ENCODE data around the gene SLC5A8.

The SLC5A8 gene, protein sequence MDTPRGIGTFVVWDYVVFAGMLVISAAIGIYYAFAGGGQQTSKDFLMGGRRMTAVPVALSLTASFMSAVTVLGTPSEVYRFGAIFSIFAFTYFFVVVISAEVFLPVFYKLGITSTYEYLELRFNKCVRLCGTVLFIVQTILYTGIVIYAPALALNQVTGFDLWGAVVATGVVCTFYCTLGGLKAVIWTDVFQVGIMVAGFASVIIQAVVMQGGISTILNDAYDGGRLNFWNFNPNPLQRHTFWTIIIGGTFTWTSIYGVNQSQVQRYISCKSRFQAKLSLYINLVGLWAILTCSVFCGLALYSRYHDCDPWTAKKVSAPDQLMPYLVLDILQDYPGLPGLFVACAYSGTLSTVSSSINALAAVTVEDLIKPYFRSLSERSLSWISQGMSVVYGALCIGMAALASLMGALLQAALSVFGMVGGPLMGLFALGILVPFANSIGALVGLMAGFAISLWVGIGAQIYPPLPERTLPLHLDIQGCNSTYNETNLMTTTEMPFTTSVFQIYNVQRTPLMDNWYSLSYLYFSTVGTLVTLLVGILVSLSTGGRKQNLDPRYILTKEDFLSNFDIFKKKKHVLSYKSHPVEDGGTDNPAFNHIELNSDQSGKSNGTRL

DNA sequence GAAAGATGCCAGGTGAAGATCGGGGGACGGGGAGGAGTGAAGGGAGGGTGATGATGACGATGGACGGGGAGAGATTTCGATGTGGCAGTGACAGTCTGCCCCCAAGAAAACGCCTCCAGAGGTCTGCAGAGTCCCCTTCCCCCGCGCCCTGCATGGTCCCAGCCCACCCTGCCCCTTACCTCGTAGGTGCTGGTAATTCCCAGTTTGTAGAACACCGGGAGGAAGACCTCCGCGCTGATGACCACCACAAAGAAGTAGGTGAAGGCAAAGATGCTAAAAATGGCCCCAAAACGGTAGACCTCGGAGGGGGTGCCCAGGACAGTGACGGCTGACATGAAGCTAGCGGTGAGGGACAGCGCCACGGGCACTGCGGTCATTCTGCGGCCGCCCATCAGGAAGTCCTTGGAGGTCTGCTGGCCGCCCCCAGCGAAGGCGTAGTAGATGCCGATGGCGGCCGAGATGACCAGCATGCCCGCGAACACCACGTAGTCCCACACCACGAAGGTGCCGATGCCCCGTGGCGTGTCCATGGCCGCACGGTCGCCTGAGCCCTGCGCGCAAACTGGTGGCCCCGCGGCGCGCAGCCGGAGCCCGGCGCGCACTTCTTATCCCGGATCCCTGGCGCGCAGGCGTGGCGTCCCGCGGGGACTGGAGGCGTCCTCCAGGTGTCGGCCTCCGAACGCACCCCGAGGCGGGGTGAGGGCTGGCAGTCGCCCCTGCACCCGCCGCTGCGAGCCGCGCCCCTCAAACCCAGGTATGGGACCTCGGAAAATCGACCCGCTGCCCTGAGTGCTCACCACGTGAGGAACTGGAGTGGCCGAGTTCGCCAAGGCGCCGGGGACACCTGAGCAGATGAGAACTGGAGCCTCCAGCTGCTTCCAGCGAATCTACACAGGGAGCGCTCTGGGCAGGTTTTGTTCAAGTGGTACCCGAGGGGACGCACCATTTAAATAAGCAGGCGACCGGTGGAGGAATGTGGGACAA, at the start of gene SLC5A8:
SLC5A8 (minus strand) TSS at position 920 of the 984 bp plus-strand sequence; CDS start at position 530, 390 bp downstream.
- no peak for DNase-seq (ENCODE audit: low spot score)

DNA sequence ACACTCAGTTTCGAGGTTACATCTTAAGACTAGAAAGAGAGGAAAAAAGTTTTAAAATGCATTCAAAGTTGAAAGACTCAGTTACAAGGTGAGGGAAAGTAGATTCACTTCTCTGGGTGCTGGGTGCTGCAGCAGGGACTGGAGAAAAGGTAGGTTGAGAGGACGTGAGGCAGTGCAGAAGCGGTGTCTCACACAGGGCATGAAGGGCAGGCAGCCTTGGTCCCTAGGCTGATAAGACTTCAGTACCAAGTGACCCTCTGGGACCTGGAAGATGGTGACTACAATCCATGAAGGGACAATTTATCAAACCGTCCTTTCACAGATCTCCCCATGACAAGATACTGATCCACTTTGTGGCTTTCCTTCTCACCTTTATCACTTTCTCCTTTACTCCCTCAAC, 47.3 kb upstream of the SLC5A8 start:
- DNase-seq (ENCODE audit: low spot score): no peak

DNA sequence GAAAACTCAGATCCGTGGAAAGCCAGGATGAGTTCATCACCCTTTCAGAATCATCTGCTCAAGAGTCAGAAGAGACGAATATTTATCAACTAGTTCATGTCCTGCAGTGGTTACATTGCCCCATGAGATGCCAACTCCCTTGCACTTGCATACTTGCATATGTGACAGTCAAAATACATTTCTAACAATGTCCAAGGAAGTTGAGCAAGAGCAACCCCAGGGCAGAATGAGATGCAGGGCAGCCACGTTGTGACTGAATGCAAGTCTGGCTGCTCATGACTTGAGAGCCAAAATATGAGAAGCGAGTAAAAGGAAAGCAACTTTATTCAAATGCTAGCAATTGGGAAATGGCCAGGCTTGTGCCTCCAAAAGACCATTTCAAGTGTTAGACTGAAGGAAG, 46.2 kb upstream of the SLC5A8 start:
- DNase-seq (ENCODE audit: low spot score): no peak

DNA sequence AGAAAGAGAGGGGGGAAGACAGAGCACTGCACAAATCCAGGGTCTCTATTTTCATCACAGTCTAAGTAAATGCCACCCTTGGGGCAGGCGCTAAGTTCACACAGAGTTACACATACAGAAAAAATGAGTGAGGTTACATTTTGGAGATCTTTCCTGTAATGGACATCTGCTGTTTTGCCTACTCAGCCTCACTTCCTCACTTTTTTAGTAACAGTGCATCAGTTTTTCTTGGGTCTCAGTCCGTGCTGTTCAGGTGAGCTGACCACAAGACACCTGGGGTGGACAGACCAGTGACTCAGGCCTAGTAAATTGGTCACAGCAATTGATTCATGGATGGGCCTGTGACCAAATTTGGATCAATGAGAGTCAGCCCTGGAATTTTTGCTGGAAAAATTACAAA, 33.6 kb upstream of the SLC5A8 start:
- DNase-seq (ENCODE audit: low spot score): no peak

DNA sequence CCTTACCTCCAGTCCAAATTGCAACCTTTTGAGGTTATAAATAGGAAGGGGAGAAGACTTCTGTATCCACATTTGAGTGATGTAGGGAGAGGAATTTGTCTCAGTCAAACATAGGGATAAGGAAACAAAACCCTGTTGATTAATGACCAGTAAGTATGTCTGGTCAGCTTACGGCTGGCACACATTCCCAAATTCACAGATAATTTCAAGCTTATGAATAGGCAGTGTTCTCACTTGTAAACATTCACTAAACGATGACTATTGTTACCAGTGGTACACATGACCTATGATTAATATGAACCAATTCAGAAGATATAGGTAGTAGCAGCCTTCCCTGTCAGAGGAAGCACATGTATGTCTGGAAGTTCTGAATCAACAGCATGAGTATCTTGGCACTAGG, 33.0 kb upstream of the SLC5A8 start:
- DNase-seq (ENCODE audit: low spot score): no peak

DNA sequence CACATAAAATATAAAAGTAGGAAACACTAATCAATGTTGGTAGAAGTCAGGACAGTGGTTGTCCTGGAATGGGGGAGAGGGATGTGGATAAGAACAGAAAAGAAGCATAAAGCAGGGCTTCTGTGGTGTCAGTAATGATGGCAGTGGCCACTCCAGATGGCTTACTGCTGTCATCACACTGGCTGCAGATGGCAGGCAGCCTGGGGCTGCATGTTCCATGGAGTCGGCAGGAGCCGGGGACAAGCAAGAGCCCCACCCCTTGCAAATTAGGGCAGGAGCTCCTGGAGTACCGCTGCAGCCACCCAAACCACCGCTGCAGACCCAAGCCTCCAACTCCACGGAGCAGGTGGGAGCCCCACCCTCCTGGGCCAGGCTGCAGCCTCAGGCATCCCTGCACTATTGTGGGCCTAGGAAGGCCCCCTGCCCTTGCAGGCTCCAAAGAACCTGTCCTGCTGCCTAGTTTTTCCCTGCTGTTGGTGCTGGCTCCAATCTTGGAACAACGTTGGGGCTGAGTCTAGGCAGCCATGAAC, 28.8 kb upstream of the SLC5A8 start:
- no peak for DNase-seq (ENCODE audit: low spot score)

DNA sequence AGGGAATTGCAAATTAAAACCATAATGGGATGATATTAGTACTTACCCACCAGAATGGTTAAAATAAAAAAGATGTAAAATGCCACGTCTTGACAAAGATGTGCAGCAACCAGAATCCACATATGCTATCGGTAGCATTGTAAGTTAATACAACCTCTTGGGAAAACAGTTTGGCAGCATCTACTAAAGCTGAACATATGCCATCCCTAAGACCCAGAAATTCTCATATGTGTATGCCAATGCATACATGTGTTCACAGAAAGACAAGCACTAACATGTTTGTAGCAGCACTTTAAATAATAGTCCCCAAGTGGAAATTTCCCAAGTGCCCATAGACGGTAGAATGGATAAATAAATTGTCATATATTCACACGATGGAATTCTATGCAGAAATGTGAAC, 28.3 kb upstream of the SLC5A8 start:
- DNase-seq (ENCODE audit: low spot score): no peak

DNA sequence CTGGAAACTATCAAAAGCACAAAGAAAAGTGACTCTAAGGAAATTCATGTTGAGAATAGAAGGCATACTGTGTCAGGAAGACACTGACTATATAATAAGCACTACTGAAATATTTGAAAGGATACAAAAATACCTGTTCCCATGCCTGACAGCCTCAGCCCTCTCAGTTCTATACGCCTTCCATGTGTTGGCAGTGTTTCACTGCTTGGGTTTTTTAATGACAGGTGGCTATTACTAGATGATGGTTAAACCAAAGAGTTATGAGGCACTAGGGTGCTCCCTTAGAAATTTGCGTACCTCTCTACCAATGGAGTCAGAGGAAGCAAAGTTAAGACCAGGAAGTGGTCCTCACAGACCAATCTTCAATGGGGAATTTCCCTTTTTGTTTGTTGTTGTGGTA, 25.6 kb upstream of the SLC5A8 start:
- DNase-seq (ENCODE audit: low spot score): no peak

DNA sequence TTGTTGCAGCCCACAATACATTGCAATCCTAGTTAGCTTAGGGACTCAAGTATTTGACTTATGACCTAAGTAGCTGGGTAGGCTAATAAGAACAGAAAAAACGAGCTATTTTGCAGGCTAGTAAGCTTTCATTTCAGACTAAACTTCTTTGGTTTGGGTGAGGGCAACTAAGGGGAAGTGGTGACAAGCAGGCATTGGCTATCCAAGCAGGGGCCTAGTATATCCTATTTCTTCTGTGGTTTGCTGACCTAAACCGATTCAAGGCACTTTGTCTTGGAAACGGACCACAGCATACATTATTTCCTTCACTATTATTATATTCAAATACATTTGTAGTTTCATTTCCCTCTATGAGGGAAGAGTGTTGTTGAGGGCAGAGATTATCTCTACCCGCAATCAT, 21.6 kb upstream of the SLC5A8 start:
- no peak for DNase-seq (ENCODE audit: low spot score)

DNA sequence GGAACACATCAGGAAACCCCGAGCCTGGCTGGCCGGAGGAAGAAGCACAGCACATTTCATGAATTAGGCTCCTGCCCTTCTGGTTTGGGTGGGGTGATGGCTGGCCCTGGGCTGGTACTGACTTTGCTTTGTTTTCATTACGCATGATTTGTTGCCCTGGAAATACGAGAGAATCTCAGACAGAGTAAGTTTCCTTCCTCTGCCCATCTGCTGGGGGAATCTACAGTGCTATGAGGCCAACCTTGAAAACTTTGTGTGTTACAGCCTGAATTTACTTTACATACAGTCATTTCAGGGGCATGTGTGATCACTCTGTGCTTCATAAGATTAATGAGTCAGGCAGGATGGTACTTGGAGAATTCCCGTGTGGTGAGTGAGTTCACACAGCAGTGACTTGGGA, 20.5 kb upstream of the SLC5A8 start:
- no peak for DNase-seq (ENCODE audit: low spot score)

DNA sequence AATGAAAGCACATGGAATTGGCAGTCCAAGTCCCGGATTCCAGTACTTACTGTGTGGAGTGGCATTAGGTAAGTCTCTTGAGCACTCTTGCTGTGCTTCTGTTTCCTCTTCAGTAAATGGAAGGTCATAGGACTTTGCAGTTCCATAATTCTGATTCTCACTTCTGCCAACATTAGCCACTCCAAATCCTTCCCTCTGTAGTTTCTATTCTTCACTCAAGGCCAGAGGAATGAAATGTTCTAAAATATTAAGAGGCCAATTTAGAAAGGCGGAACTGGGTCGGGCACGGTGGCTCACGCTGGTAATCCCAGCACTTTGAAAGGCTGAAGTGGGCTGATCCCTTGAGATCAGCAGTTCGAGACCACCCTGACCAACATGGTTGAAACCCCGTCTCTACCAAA, 19.8 kb upstream of the SLC5A8 start:
- no peak for DNase-seq (ENCODE audit: low spot score)

DNA sequence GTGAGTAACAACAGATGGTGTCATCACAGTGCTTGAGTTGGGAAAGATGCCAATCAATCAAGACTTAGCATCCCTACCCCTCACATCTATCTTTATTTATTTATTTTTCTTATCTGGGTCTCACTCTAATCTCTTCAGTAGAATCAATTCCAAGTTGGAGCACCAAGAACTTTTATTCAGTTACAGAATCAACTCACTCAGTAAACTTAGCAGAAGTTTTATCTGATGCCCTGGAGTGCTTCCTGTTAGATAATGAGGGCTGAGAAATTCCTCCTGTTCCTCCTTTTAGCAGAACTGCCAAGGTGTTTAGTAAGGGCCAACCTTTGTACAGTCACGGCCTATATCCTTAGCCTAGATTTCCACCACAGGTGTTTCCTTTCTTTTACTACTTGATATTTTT, 11.3 kb upstream of the SLC5A8 start:
- DNase-seq (ENCODE audit: low spot score): no peak

DNA sequence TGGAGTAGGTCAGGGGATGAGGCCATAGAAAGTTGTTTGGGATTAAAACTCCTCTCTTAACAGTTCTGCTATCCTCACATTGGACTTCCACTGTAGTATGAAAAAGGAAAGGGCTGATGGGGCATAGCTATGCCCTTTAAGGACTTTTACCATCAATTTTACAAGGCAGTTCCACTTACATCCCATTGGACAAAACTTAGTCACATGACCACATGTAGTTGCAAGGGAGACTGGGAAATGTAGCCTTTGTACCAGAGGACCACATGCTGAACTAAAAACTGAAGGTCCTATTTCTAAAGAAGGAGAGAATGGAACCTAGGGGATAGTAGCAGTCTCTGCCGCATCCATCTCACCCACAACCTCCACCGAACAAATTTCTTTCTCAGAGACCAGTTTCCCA, 6.8 kb upstream of the SLC5A8 start:
- DNase-seq (ENCODE audit: low spot score): no peak

DNA sequence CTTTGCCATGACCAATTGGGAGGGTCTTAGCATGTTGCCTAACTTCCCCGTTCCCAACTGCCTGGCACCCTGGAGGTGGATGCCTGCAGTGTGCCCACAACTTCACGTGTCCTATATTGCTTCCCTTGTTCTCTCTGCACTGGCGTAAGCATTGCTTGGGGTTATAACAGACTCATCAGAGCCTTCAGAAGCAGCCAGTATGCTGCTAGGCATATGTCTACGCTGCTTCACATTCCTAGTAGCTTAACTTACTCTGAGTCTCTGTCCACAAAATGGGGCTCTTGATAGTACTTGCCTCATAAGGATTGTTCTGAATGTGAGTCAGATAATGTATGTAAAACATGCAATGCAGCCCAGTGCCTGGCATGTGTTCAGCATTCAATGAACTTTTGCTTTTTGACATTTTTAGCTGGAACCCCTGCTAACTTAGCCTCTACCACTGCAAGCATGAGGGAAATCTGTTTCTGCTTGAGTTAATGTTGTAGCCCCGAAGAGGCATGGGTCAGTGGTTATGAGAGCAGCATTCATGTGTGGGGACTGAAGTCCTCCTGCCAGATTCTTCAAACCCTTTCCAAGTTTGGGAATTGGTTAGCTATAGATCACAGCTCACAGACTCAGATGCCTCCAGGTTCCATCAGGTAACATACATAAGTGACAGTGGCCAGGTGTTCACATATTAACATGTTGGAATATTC, 2.8 kb downstream of the SLC5A8 start:
- DNase-seq (ENCODE audit: low spot score): no peak

DNA sequence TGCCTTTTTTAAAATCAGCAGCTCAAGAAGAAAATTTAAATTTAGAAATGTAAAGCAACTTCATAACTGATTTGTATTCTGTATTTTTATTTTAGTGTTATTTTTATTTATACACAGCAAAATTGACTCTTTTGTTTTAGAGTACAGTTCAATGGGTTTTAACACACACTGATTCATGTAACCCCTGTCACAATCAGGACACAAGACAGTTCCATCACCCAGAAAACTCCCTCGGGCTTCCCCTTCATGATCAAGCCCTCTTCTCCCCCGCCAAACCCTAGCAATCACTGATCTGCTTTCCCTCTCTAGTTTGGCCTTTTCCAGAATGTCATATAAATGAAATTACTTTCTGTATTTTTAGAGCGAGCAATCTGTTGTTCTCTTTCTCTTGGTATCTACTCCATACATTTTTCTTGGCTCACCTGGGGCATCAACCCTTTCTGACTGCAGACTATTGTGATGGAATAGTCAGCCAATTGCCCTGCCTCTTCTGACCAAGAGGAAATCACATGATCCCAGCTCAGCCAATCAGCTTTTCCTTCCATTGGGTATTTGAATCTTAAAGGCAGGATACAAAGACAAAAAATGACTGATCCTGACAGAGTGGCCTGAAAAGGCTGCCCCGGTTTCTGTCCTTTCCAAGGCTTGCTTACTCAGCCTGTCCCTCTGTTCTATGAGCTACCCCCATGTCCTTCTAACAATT, 5.3 kb downstream of the SLC5A8 start:
- no peak for DNase-seq (ENCODE audit: low spot score)

DNA sequence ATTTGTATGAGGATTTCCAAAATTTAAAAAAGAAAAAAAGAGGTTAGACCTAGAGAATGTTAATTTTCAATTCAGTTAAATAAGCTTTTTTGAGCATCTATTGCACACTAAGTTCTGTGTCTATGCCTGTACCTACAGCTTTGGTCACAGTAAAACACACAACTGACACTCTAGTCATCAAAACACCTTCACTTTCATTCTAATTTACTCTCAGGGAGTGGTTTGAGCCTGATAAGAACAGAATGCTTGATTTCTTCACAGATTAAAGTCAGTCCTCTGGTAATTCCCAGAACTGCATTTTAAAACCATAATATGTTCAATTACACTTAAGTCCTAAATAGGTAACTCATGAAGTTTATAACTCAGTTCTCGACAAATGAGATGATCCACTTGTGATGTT, 9.2 kb downstream of the SLC5A8 start:
- DNase-seq (ENCODE audit: low spot score): no peak

DNA sequence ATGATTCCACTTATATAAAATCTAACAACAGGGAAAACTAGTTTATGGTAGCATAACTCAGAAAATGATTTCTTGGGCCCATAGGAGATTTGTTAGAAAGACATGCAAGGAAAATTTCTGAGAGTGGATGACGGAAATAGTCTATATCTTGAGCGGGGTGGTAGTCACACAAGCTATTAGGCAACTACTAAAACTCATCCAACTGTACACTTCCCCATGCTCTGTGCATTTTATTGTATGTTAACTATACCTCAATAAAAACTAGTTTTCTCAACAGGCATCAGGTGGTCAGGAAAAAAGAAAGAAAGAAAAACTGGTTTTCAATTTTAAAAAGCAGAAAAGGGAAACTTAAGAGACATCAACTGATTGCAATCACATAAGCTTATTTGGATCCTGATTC, 9.9 kb downstream of the SLC5A8 start:
- no peak for DNase-seq (ENCODE audit: low spot score)

DNA sequence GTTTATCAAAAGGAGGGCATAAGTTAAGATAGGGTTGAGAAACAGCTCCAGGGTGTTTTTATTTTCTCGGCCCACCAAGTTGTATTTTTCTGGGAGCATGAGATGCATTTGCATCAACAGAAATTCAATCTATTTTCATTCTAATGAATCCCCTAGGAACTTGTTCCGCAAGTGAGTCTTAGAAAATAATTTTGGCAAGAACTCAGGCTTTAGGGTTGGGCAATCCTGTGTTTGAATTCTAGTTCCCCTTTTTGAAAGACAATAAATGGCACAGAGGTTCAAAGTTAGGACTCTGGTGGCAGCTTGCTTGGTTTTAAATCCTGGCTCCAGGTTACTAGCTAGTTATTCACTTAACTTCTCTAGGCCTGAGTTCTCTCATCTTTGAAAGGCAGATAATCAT, 23.7 kb downstream of the SLC5A8 start:
- no peak for DNase-seq (ENCODE audit: low spot score)

DNA sequence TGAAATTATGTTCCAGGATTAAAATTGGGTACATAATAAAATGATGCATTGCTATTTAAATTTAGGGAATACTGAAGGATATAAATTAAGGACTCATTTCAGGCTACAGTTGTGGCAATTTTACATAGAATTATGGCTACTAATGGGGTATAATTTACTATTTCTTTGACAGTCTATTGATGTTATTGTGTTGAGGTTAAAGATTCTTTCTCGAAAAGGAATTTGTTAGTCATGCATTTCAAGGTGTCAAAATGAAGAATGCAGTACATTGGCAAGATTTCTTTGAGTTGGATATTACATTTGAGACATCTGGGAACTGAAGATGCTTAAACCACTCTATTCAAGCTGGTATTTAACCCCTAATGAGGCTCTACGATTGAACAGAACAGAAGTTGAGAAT, 28.3 kb downstream of the SLC5A8 start:
- DNase-seq (ENCODE audit: low spot score): no peak

DNA sequence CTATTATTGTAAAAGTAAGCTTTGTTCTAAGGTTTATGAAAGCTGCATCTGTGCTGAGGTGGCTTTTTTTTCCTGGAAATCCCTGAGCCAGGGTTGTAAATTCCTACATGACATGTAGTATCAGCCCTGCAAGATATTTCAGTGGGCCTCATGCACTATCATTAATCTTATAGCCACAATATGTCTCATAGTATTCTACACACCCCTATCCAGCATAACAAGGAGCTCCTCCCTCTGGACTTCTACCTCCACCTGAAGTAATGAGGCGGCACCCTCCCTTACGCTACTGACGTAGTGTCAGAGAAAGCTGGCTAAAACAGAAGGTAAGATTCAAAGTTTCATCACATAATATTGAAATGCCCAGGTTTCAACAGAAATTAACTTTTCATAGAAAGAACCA, 35.5 kb downstream of the SLC5A8 start:
- no peak for DNase-seq (ENCODE audit: low spot score)

DNA sequence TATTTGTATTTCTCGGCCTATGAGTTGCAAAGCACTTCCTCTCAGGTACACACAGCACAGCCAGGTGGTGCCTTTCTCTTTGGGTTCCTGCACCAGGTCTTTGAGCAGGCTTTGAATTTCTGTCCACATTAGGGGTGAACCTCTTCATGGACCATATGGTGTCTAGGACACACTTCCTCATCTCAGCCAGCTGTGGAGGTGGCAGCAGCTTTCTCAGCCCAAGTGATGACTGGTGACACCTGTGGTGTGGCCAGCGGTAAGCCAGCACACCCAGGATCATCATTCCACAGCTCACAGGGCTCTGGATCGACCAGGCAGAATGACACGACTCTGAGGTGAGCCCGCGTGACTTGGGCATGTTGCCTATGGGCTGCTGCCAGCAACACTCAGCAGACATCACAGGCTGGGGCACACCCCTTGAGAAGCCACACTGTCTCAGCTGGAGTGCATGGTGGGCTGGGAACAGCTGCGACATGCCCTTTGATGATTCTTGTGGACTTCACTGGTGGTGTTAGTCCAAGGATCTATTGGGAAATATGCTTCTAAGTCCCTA, 36.8 kb downstream of the SLC5A8 start:
- no peak for DNase-seq (ENCODE audit: low spot score)

All from CD4-positive, alpha-beta T cell treated with Interleukin-2 at 100 ng/mL for 4 hours (primary cell).